Left renal cortex interstitium (tissue), 4 donors: ENCODE measurements around the gene RECK. TPM values are rescaled to one million over a fixed set of nuclear protein-coding genes. Genes with fewer than 3 reads are reported as not detected.

Source experiments
- DNase-seq, 4 donors: peaks; one replicate each; pipeline ENCODE4 v3.0.0-alpha.2; 2013; ENCODE audit warnings: low read depth in 4 of 4, low spot score in 2 of 4, missing footprints in 1 of 4
- polyA plus RNA-seq, 4 donors: library from polyadenylated mRNA; unstranded; fragments of 120-200 nt; gene quantifications; one replicate each; pipeline ENCODE4 v1.2.1, GENCODE V29; 2013; ENCODE audit not compliant: insufficient read length in 4 of 4

Gene RECK
- polyA plus RNA-seq, 4 donors: 27.5 to 30.9 (median 29.2) TPM

- DNase-seq: no peak
These were observed 133.0 kb downstream of the RECK start for GRCh38 chr9:36169708-36170107.

- DNase-seq: no peak
These were observed 133.8 kb downstream of the RECK start for GRCh38 chr9:36170531-36170930.

GRCh38 chr9:36173861-36174260 lies 137.1 kb downstream of the RECK start:
- DNase-seq: no peak

Other genes starting within 250 kb of the RECK start
- 10 to 100 TPM; 20.5 to 30.8 (median 27.7) TPM for gene NPR2, start 245.3 kb upstream of the RECK start, polyA plus RNA-seq
- gene SPAG8, start 224.7 kb upstream of the RECK start, polyA plus RNA-seq: 1 to 10 TPM; 5.2 to 9.5 (median 6.0) TPM
- 10 to 100 TPM; 47.6 to 70.1 (median 52.5) TPM for gene HINT2, start 221.9 kb upstream of the RECK start, polyA plus RNA-seq
- under 1 TPM in 3 of 4 donors, not detected in 1; 0.08 to 0.60 (median 0.22) TPM for gene FAM221B, start 208.2 kb upstream of the RECK start, polyA plus RNA-seq
- 10 to 100 TPM; 25.6 to 39.5 (median 29.2) TPM for gene TMEM8B, start 207.7 kb upstream of the RECK start, polyA plus RNA-seq
- not detected for gene OR13J1, start 166.5 kb upstream of the RECK start, polyA plus RNA-seq
- gene HRCT1, start 130.7 kb upstream of the RECK start, polyA plus RNA-seq: under 1 TPM in 3 of 4 donors, not detected in 1; 0.19 to 0.61 (median 0.28) TPM
- gene SPAAR, start 127.4 kb upstream of the RECK start, polyA plus RNA-seq: 1 to 10 TPM; 1.3 to 2.2 (median 2.1) TPM
- not detected for gene OR2S2, start 78.8 kb upstream of the RECK start, polyA plus RNA-seq
- gene GLIPR2, start 99.8 kb downstream of the RECK start, polyA plus RNA-seq: 10 to 100 TPM; 37.7 to 44.7 (median 38.9) TPM
- under 1 TPM; 0.27 to 0.61 (median 0.36) TPM for gene CCIN, start 132.5 kb downstream of the RECK start, polyA plus RNA-seq
- gene CLTA, start 154.0 kb downstream of the RECK start, polyA plus RNA-seq: 100 to 1,000 TPM; 262 to 324 (median 284) TPM
- gene GNE, start 221.5 kb downstream of the RECK start, polyA plus RNA-seq: 10 to 100 TPM; 16.8 to 21.7 (median 19.4) TPM